Natural killer cell treated with Interleukin-12 subunit alpha and Interleukin-12 subunit beta and Interleukin-15 and Interleukin-18, amount 100 ng/mL, for 72 hours (primary cell): ENCODE measurements around the gene IGLL5. TPM values are rescaled to one million over a fixed set of nuclear protein-coding genes. Genes with fewer than 3 reads are reported as not detected.
"Not testable (repeated sequence)": the region's sequence is repeated elsewhere in the genome, so short reads cannot be mapped to it uniquely, and the experiment has no call there.

Experiments
- ATAC-seq, 2 donors: fragments of 150-1000 bp; cut with Tn5 transposase in 1 of 2; sonication (Bioruptor Pico), chemical (Tn5 transposase) in 1 of 2; 2 replicates each; pipeline ENCODE4 v1.10.0; 2021
- DNase-seq: peaks from one replicate; pipeline ENCODE4 v3.0.0; 2022; ENCODE audit warnings: low spot score
- H3K27ac Mint-ChIP-seq, 2 donors: 1 replicate in 1 of 2; 2 replicates in 1 of 2; pipeline ENCODE4 v1.8.0; 2022; ENCODE audit warnings: mixed read lengths in 2 of 2, mild to moderate bottlenecking in 1 of 2, moderate library complexity in 1 of 2
- H3K27me3 Mint-ChIP-seq, 2 donors: 1 replicate in 1 of 2; 2 replicates in 1 of 2; pipeline ENCODE4 v1.8.0; 2022; ENCODE audit warnings: mixed read lengths in 2 of 2
- H3K36me3 Mint-ChIP-seq: one replicate; pipeline ENCODE4 v1.8.0; 2022; ENCODE audit warnings: mixed read lengths
- H3K4me1 Mint-ChIP-seq, 2 donors: 1 replicate in 1 of 2; 2 replicates in 1 of 2; pipeline ENCODE4 v1.8.0; 2022; ENCODE audit warnings: low read depth in 2 of 2, mixed read lengths in 2 of 2, mild to moderate bottlenecking in 1 of 2
- H3K4me3 Mint-ChIP-seq: one replicate; pipeline ENCODE4 v1.8.0; 2022; ENCODE audit warnings: mixed read lengths
- H3K9me3 Mint-ChIP-seq: 2 replicates; pipeline ENCODE4 v1.8.0; 2022; ENCODE audit warnings: mixed read lengths
- total RNA-seq, 2 donors: library from RNA; stranded (reverse); gene quantifications; one replicate each; pipeline ENCODE4 v1.2.3, GENCODE V29; 2022

IGLL5 gene
- total RNA-seq, 2 donors from 2014 or later, result 5.4 TPM; not detected in 1

- DNase-seq (no peak), ATAC-seq (no peak)
- no peaks in the 10 kb centered on the region for H3K36me3 Mint-ChIP-seq
- H3K9me3 Mint-ChIP-seq, result no peaks in the 10 kb centered on the region
- peaks cover 0 to 3% of the 10 kb centered on the region in 2 donors for H3K27me3 Mint-ChIP-seq
- peaks cover 0 to 6% of the 10 kb centered on the region in 2 donors for H3K4me1 Mint-ChIP-seq
- no peak overlapping the region for H3K27ac Mint-ChIP-seq
- no peak overlapping the region for H3K4me3 Mint-ChIP-seq
Observed at GRCh38 chr22:22915670-22916035, 28.0 kb downstream of the IGLL5 start.

GRCh38 chr22:22916215-22916951 lies 28.8 kb downstream of the IGLL5 start:
- Mint-ChIP-seq H3K27me3 (no peaks in the 10 kb centered on the region), H3K27ac (no peak overlapping the region), H3K36me3 (no peaks in the 10 kb centered on the region), H3K4me3 (no peak overlapping the region), H3K9me3 (no peaks in the 10 kb centered on the region), H3K4me1 (peaks cover 0 to 6% of the 10 kb centered on the region in 2 donors)
- DNase-seq (no peak), ATAC-seq (no peak)

GRCh38 chr22:22916952-22917290 lies 29.3 kb downstream of the IGLL5 start:
- Mint-ChIP-seq H3K4me3 (no peak overlapping the region), H3K27me3 (no peaks in the 10 kb centered on the region), H3K36me3 (no peaks in the 10 kb centered on the region), H3K9me3 (no peaks in the 10 kb centered on the region), H3K27ac (no peak overlapping the region), H3K4me1 (peaks cover 0 to 6% of the 10 kb centered on the region in 2 donors)
- ATAC-seq (no peak), DNase-seq (no peak)

- Mint-ChIP-seq H3K4me3 (no peak overlapping the region), H3K36me3 (no peaks in the 10 kb centered on the region), H3K27ac (no peak overlapping the region), H3K9me3 (no peaks in the 10 kb centered on the region), H3K27me3 (no peaks in the 10 kb centered on the region), H3K4me1 (peaks cover 0 to 6% of the 10 kb centered on the region in 2 donors)
- DNase-seq (no peak), ATAC-seq (no peak)
Observed at GRCh38 chr22:22917377-22917776, 29.8 kb downstream of the IGLL5 start.

- Mint-ChIP-seq H3K4me3 (no peak overlapping the region), H3K36me3 (no peaks in the 10 kb centered on the region), H3K9me3 (no peaks in the 10 kb centered on the region), H3K27me3 (no peaks in the 10 kb centered on the region), H3K4me1 (peaks cover 0 to 6% of the 10 kb centered on the region in 2 donors), H3K27ac (no peak overlapping the region)
- DNase-seq (no peak), ATAC-seq (no peak)
Observed at GRCh38 chr22:22918297-22918965, 30.8 kb downstream of the IGLL5 start.

- DNase-seq (no peak), ATAC-seq (no peak)
- Mint-ChIP-seq H3K27me3 (no peaks in the 10 kb centered on the region), H3K4me3 (no peak overlapping the region), H3K4me1 (peaks cover 0 to 5% of the 10 kb centered on the region in 2 donors), H3K36me3 (no peaks in the 10 kb centered on the region), H3K27ac (no peak overlapping the region), H3K9me3 (no peaks in the 10 kb centered on the region)
Observed at GRCh38 chr22:22919041-22919440, 31.4 kb downstream of the IGLL5 start.

- DNase-seq (no peak), ATAC-seq (no peak)
- H3K27ac Mint-ChIP-seq, result no peak overlapping the region
- no peaks in the 10 kb centered on the region for H3K4me1 Mint-ChIP-seq
- H3K27me3 Mint-ChIP-seq, result no peaks in the 10 kb centered on the region
- no peaks in the 10 kb centered on the region for H3K36me3 Mint-ChIP-seq
- no peaks in the 10 kb centered on the region for H3K9me3 Mint-ChIP-seq
- no peak overlapping the region for H3K4me3 Mint-ChIP-seq
Observed at GRCh38 chr22:22920104-22920654, 32.6 kb downstream of the IGLL5 start.

- no peak overlapping the region for H3K4me3 Mint-ChIP-seq
- no peaks in the 10 kb centered on the region for H3K9me3 Mint-ChIP-seq
- peak in 1 of 2 donors; percentile 21 for ATAC-seq
Observed at GRCh38 chr22:22920910-22921550, 33.4 kb downstream of the IGLL5 start.

GRCh38 chr22:22921575-22921974 lies 34.0 kb downstream of the IGLL5 start:
- no peaks in the 10 kb centered on the region for H3K27me3 Mint-ChIP-seq
- no peak for ATAC-seq
- peaks cover 3 to 5% of the 10 kb centered on the region in 2 donors for H3K4me1 Mint-ChIP-seq
- no peak overlapping the region for H3K27ac Mint-ChIP-seq
- no peaks in the 10 kb centered on the region for H3K36me3 Mint-ChIP-seq
- DNase-seq, result no peak
- no peaks in the 10 kb centered on the region for H3K9me3 Mint-ChIP-seq
- H3K4me3 Mint-ChIP-seq, result no peak overlapping the region

More at GRCh38 chr22:22920910-22921550, 33.4 kb downstream of the IGLL5 start:
- no peak for DNase-seq
- Mint-ChIP-seq H3K27ac (peak overlapping the region in 1 of 2 donors; percentile 13), H3K36me3 (no peaks in the 10 kb centered on the region), H3K4me1 (no peaks in the 10 kb centered on the region), H3K27me3 (no peaks in the 10 kb centered on the region)

- not testable (repeated sequence) for ATAC-seq, H3K4me3 Mint-ChIP-seq, H3K27me3 Mint-ChIP-seq
Observed at GRCh38 chr22:22922092-22922953, 34.7 kb downstream of the IGLL5 start.

GRCh38 chr22:22922954-22923319 lies 35.3 kb downstream of the IGLL5 start:
- H3K9me3 Mint-ChIP-seq, result no peaks in the 10 kb centered on the region
- H3K27ac Mint-ChIP-seq, result no peak overlapping the region
- H3K4me3 Mint-ChIP-seq, result no peak overlapping the region
- ATAC-seq (no peak), DNase-seq (no peak)
- H3K36me3 Mint-ChIP-seq, result no peaks in the 10 kb centered on the region
- peaks cover 14 to 16% of the 10 kb centered on the region in 2 donors for H3K4me1 Mint-ChIP-seq
- H3K27me3 Mint-ChIP-seq, result no peaks in the 10 kb centered on the region

More at GRCh38 chr22:22922092-22922953, 34.7 kb downstream of the IGLL5 start:
- not testable (repeated sequence) for H3K36me3 Mint-ChIP-seq, H3K27ac Mint-ChIP-seq, DNase-seq, H3K9me3 Mint-ChIP-seq
- H3K4me1 Mint-ChIP-seq, result peaks cover 10 to 12% of the 10 kb centered on the region in 2 donors

GRCh38 chr22:22923379-22923778 lies 35.8 kb downstream of the IGLL5 start:
- Mint-ChIP-seq H3K9me3 (no peaks in the 10 kb centered on the region), H3K4me1 (peaks cover 19 to 20% of the 10 kb centered on the region in 2 donors), H3K36me3 (no peaks in the 10 kb centered on the region), H3K4me3 (no peak overlapping the region), H3K27me3 (no peaks in the 10 kb centered on the region), H3K27ac (no peak overlapping the region)
- ATAC-seq, result no peak
- DNase-seq, result no peak

- Mint-ChIP-seq H3K27ac (no peak overlapping the region), H3K4me3 (no peak overlapping the region), H3K27me3 (no peaks in the 10 kb centered on the region), H3K36me3 (no peaks in the 10 kb centered on the region), H3K9me3 (no peaks in the 10 kb centered on the region), H3K4me1 (peaks cover 24% of the 10 kb centered on the region in 2 donors)
- DNase-seq, result no peak
- ATAC-seq, result no peak
Observed at GRCh38 chr22:22923930-22924329, 36.3 kb downstream of the IGLL5 start.
